HCT116 (cell line): Measurements from ENCODE around the gene METTL17. TPM values are rescaled to one million over a fixed set of nuclear protein-coding genes. Genes with fewer than 3 reads are reported as not detected.

ENCODE experiments used
- ATAC-seq: fragments of 200-7000 bp; cut with Tn5 transposase; 2 replicates; pipeline ENCODE4 v1.9.1; 2020; ENCODE audit warnings: mild to moderate bottlenecking, moderate library complexity
- BruUV-seq: library from RNA; stranded (reverse); fragments of 400-500 nt; replicated peaks from 2 replicates; lab custom pipeline; 2021; lab: Mats Ljungman, UMichigan
- CTCF ChIA-PET: fragments of 300-600 bp; sonication (Branson Sonifier 250); formaldehyde crosslinking; loops from one replicate; lab custom pipeline; 2021; ENCODE audit warnings: antibody characterized with exemption; lab: Charles Lee
- POLR2A ChIA-PET: fragments of 300-600, 350-600 bp; sonication (Branson Sonifier 250); formaldehyde crosslinking; loops from one replicate; lab custom pipeline; 2021; ENCODE audit warnings: antibody characterized with exemption; lab: Charles Lee
- RAD21 ChIA-PET, 2 experiments: fragments of 300-600 bp; sonication (Branson Sonifier 250); formaldehyde crosslinking; loops; one replicate each; lab custom pipeline; 2023; ENCODE audit warnings: low total read pairs in 2 of 2; ENCODE audit not compliant: uncharacterized antibody in 2 of 2, unreplicated experiment in 2 of 2, low non-redundant PET in 1 of 2; lab: Charles Lee
- DNase-seq: peaks from one replicate; pipeline ENCODE4 v3.0.0-alpha.2; 2010; ENCODE audit warnings: low read depth, low spot score
- H2AFZ ChIP-seq: fragments of 200-600 bp; shearing (Covaris generic), sonication (generic); 2 replicates; pipeline ENCODE4 v1.6.1; 2017; ENCODE audit warnings: low read depth, mixed run types, mixed read lengths, antibody characterized with exemption, low read length; ENCODE audit not compliant: poor library complexity, severe bottlenecking
- H3K27ac ChIP-seq: 2 replicates; pipeline ENCODE4 v1.5.1; 2012; ENCODE audit warnings: low read depth, low read length
- H3K27me3 ChIP-seq: fragments of 200-600 bp; sonication (generic); 2 replicates; pipeline ENCODE4 v1.6.1; 2016; ENCODE audit warnings: mixed run types, low read length, mixed read lengths; ENCODE audit not compliant: insufficient read depth
- H3K36me3 ChIP-seq, 2 experiments: fragments of 200-500 bp in 1 of 2; fragments of 200-600 bp in 1 of 2; sonication (Bioruptor generic) in 1 of 2; sonication (generic) in 1 of 2; 2 replicates each; pipeline versions ENCODE4 v1.5.1 to v1.6.1; 2014 to 2016; ENCODE audit warnings: low read length in 2 of 2, inconsistent platforms in 1 of 2, mixed read lengths in 1 of 2, mixed run types in 1 of 2; ENCODE audit not compliant: insufficient read depth in 2 of 2, control insufficient read depth in 1 of 2
- H3K4me1 ChIP-seq, 2 experiments: fragments of 200-600 bp in 1 of 2; sonication (generic) in 1 of 2; 2 replicates each; pipeline versions ENCODE4 v1.5.1 to v1.6.1; 2012 to 2017; ENCODE audit warnings: low read length in 2 of 2, inconsistent platforms in 1 of 2, mild to moderate bottlenecking in 1 of 2, mixed read lengths in 1 of 2, mixed run types in 1 of 2, moderate library complexity in 1 of 2; ENCODE audit not compliant: insufficient read depth in 2 of 2, control insufficient read depth in 1 of 2
- H3K4me2 ChIP-seq: fragments of 200-600 bp; sonication (generic); 2 replicates; pipeline ENCODE4 v1.6.1; 2017; ENCODE audit warnings: mixed run types, low read length, mixed read lengths
- H3K4me3 ChIP-seq, 2 experiments: fragments of 200-600 bp in 1 of 2; sonication (generic) in 1 of 2; replicated peaks in 1 of 2; 2 replicates each; pipeline ENCODE4 v1.5.1; 2011 to 2016; ENCODE audit warnings: low read length in 2 of 2, control low read depth in 1 of 2, low read depth in 1 of 2, mild to moderate bottlenecking in 1 of 2, mixed read lengths in 1 of 2, mixed run types in 1 of 2
- H3K79me2 ChIP-seq: fragments of 200-600 bp; sonication (generic); 2 replicates; pipeline ENCODE4 v1.6.1; 2017; ENCODE audit warnings: mild to moderate bottlenecking, mixed run types, low read length, moderate library complexity, mixed read lengths; ENCODE audit not compliant: insufficient read depth
- H3K9ac ChIP-seq: fragments of 200-600 bp; sonication (generic); 2 replicates; pipeline ENCODE4 v1.6.1; 2016; ENCODE audit warnings: low read length, mixed read lengths
- H3K9me2 ChIP-seq: fragments of 200-600 bp; sonication (generic), shearing (Covaris generic); 2 replicates; pipeline ENCODE4 v1.6.1; 2017; ENCODE audit warnings: mixed run types, mild to moderate bottlenecking, moderate library complexity; ENCODE audit not compliant: insufficient read depth
- H3K9me3 ChIP-seq, 2 experiments: fragments of 200-500 bp in 1 of 2; fragments of 200-600 bp in 1 of 2; sonication (Bioruptor generic) in 1 of 2; sonication (generic) in 1 of 2; 2 replicates each; pipeline ENCODE4 v1.6.1; 2014 to 2017; ENCODE audit warnings: low read length in 2 of 2, mixed read lengths in 2 of 2, inconsistent platforms in 1 of 2, low read depth in 1 of 2, mild to moderate bottlenecking in 1 of 2, mixed run types in 1 of 2, moderate library complexity in 1 of 2; ENCODE audit not compliant: control insufficient read depth in 1 of 2, insufficient read depth in 1 of 2
- H4K20me1 ChIP-seq: fragments of 200-600 bp; sonication (generic), shearing (Covaris generic); 2 replicates; pipeline ENCODE4 v1.6.1; 2017; ENCODE audit warnings: mixed run types, mild to moderate bottlenecking, moderate library complexity; ENCODE audit not compliant: insufficient read depth
- EGR1 ChIP-seq: IDR thresholded peaks from 2 replicates; pipeline ENCODE4 v1.6.1; 2012; ENCODE audit warnings: low read depth
- EZH2 ChIP-seq: fragments of 200-600 bp; sonication (generic); IDR thresholded peaks from 2 replicates; pipeline ENCODE4 v1.6.1; 2017; ENCODE audit warnings: antibody characterized with exemption, mixed run types
- JUND ChIP-seq: IDR thresholded peaks from 2 replicates; pipeline ENCODE4 v1.6.1; 2012
- POLR2A ChIP-seq: IDR thresholded peaks from 2 replicates; pipeline ENCODE4 v1.7.0; 2011; ENCODE audit warnings: borderline replicate concordance; ENCODE audit not compliant: insufficient read depth, insufficient read length; ENCODE audit errors: extremely low read depth
- POLR2AphosphoS5 ChIP-seq: IDR thresholded peaks from 2 replicates; pipeline ENCODE4 v1.6.1; 2011; ENCODE audit warnings: mild to moderate bottlenecking, low read depth, low read length, moderate library complexity
- RAD21 ChIP-seq: IDR thresholded peaks from 2 replicates; pipeline ENCODE4 v1.6.1; 2012; ENCODE audit warnings: low read depth, mild to moderate bottlenecking
- SIN3A ChIP-seq: IDR thresholded peaks from 2 replicates; pipeline ENCODE4 v1.6.1; 2012; ENCODE audit warnings: low read depth
- TCF7L2 ChIP-seq: IDR thresholded peaks from 2 replicates; pipeline ENCODE4 v1.7.0; 2011; ENCODE audit warnings: borderline replicate concordance, inconsistent platforms; ENCODE audit not compliant: insufficient read depth, insufficient read length; ENCODE audit errors: extremely low read depth
- ZFX ChIP-seq: fragments of 450-650 bp; IDR thresholded peaks from 2 replicates; pipeline ENCODE4 v1.6.1; 2017
- ZNF274 ChIP-seq: fragments of 200-500 bp; sonication (Bioruptor generic); IDR thresholded peaks from 2 replicates; pipeline ENCODE4 v1.6.1; 2014; ENCODE audit warnings: mild to moderate bottlenecking, low read depth, low read length, inconsistent platforms
- intact Hi-C: fragments of 100-400 bp; cut with micrococcal nuclease; formaldehyde crosslinking; loops from 2 replicates; pipeline ENCODE4 v1.10.0; 2022
- total RNA-seq: library from RNA; stranded (reverse); gene quantifications from one replicate; pipeline ENCODE4 v1.2.1, GENCODE V29; 2021; ENCODE audit not compliant: unreplicated experiment
- TF ChIP-seq, protein P1 (sequence below), 3 experiments: fragments of 200-600 bp in 1 of 3; sonication (generic) in 1 of 3; IDR thresholded peaks in 2 of 3; conservative IDR thresholded peaks in 1 of 3; 2 replicates each; pipeline ENCODE4 v1.5.1; 2012 to 2017; ENCODE audit warnings: low read depth in 2 of 3, low read length in 2 of 3, antibody characterized with exemption in 1 of 3, borderline replicate concordance in 1 of 3, control low read depth in 1 of 3, mild to moderate bottlenecking in 1 of 3, mixed read lengths in 1 of 3, mixed run types in 1 of 3, moderate library complexity in 1 of 3; ENCODE audit not compliant: insufficient read depth in 1 of 3
- TF ChIP-seq, protein P2 (sequence below): IDR thresholded peaks from 2 replicates; pipeline ENCODE4 v1.6.1; 2012
- TF ChIP-seq, protein P3 (sequence below): IDR thresholded peaks from 2 replicates; pipeline ENCODE4 v1.6.1; 2012
- TF ChIP-seq, protein P4 (sequence below): IDR thresholded peaks from 2 replicates; pipeline ENCODE4 v1.6.1; 2012; ENCODE audit warnings: low read depth
- TF ChIP-seq, protein P5 (sequence below): IDR thresholded peaks from 2 replicates; pipeline ENCODE4 v1.6.1; 2011; ENCODE audit warnings: mild to moderate bottlenecking, low read length, moderate library complexity; ENCODE audit not compliant: insufficient replicate concordance; ENCODE audit errors: extremely low read depth

Gene METTL17
- total RNA-seq, 1 experiment from 2014 or later = 93.5 TPM

DNA sequence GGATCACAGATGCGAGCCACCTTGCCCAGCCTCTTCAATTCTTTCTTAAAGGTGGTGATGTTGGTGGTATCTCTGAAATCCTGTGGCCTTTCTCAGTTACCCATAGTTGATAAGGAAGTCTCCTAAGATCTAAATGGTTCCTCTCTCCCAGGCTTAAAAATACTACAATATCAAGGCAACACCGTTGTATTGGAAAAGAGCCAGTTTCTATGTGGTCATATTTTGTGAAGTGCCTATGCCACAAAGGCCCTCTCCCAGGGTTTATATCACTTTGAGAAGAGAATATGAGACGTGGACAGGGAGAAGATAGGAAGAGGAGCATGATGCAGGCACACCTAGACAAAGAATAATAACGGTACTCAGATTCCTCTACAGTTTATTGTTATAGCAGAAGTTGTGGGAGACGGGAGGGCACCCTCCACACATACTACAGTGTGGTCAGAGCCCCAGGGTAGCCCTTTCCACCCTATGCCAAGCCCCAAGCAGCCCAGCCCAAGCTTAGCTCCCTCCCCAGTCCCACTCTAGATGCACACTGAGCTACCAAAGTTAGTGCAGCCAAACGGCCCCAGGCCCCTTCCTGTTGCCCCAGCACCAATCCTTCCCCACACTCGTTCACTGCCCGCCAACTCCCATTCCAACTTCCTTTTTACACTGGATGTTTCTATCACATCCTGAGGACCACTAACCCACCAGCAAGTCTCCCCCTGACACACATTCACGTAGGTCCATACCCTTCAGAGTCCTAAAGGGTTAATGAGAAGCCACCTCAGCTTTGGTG is 26.8 kb downstream of the METTL17 start:
- ChIA-PET POLR2A (no interaction called here), RAD21 (interaction anchor here in 1 of 2 experiments (3.6 kb wide), 1 partner anchor 23 kb away, joined by 30 read pairs; no protein-coding TSS in a partner anchor), CTCF (interaction anchor here (0.7 to 4.0 kb wide), 6 partner anchors 11 to 108 kb away, joined by 3 to 148 read pairs (median 36); partner anchors contain the start of genes RNASE7 and SLC39A2)
- Histone ChIP-seq H3K4me1 (peaks cover 0 to 4% of the 10 kb centered on the region in 2 experiments; a peak in 1 of 4 replicates), H4K20me1 (no peaks in the 10 kb centered on the region), H3K4me3 (no peak overlapping the region), H3K36me3 (no peaks in the 10 kb centered on the region; a peak in 1 of 4 replicates), H3K27ac (no peak overlapping the region), H3K4me2 (no peak overlapping the region), H3K9me2 (no peaks in the 10 kb centered on the region), H3K79me2 (no peaks in the 10 kb centered on the region), H3K9ac (no peak overlapping the region), H3K27me3 (peaks cover 17% of the 10 kb centered on the region; the same call in 1 of the 2 replicates), H2AFZ (no peak overlapping the region), H3K9me3 (no peaks in the 10 kb centered on the region)
- no TSS peak for BruUV-seq
- TF ChIP-seq, protein P1, sequence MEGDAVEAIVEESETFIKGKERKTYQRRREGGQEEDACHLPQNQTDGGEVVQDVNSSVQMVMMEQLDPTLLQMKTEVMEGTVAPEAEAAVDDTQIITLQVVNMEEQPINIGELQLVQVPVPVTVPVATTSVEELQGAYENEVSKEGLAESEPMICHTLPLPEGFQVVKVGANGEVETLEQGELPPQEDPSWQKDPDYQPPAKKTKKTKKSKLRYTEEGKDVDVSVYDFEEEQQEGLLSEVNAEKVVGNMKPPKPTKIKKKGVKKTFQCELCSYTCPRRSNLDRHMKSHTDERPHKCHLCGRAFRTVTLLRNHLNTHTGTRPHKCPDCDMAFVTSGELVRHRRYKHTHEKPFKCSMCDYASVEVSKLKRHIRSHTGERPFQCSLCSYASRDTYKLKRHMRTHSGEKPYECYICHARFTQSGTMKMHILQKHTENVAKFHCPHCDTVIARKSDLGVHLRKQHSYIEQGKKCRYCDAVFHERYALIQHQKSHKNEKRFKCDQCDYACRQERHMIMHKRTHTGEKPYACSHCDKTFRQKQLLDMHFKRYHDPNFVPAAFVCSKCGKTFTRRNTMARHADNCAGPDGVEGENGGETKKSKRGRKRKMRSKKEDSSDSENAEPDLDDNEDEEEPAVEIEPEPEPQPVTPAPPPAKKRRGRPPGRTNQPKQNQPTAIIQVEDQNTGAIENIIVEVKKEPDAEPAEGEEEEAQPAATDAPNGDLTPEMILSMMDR (IDR thresholded peaks at IDR 0.05 in 2 of 3, conservative IDR thresholded peaks at IDR 0.05 in 1 of 3; ENCODE audit: borderline replicate concordance in 1 of 3, insufficient read depth in 1 of 3, low read depth in 2 of 3, low read length in 2 of 3) = no peak
- no peak for TF ChIP-seq ZFX
- no peak for TF ChIP-seq EZH2
- TF ChIP-seq, protein P2, sequence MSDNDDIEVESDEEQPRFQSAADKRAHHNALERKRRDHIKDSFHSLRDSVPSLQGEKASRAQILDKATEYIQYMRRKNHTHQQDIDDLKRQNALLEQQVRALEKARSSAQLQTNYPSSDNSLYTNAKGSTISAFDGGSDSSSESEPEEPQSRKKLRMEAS = no peak
- no peak for TF ChIP-seq EGR1
- no peak for TF ChIP-seq TCF7L2
- TF ChIP-seq ZNF274 = no peak
- no peak for TF ChIP-seq JUND
- TF ChIP-seq POLR2A = no peak
- no peak for TF ChIP-seq RAD21
- TF ChIP-seq, protein P3, sequence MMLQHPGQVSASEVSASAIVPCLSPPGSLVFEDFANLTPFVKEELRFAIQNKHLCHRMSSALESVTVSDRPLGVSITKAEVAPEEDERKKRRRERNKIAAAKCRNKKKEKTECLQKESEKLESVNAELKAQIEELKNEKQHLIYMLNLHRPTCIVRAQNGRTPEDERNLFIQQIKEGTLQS = no peak
- TF ChIP-seq SIN3A = no peak
- no peak for TF ChIP-seq POLR2AphosphoS5
- TF ChIP-seq, protein P4, sequence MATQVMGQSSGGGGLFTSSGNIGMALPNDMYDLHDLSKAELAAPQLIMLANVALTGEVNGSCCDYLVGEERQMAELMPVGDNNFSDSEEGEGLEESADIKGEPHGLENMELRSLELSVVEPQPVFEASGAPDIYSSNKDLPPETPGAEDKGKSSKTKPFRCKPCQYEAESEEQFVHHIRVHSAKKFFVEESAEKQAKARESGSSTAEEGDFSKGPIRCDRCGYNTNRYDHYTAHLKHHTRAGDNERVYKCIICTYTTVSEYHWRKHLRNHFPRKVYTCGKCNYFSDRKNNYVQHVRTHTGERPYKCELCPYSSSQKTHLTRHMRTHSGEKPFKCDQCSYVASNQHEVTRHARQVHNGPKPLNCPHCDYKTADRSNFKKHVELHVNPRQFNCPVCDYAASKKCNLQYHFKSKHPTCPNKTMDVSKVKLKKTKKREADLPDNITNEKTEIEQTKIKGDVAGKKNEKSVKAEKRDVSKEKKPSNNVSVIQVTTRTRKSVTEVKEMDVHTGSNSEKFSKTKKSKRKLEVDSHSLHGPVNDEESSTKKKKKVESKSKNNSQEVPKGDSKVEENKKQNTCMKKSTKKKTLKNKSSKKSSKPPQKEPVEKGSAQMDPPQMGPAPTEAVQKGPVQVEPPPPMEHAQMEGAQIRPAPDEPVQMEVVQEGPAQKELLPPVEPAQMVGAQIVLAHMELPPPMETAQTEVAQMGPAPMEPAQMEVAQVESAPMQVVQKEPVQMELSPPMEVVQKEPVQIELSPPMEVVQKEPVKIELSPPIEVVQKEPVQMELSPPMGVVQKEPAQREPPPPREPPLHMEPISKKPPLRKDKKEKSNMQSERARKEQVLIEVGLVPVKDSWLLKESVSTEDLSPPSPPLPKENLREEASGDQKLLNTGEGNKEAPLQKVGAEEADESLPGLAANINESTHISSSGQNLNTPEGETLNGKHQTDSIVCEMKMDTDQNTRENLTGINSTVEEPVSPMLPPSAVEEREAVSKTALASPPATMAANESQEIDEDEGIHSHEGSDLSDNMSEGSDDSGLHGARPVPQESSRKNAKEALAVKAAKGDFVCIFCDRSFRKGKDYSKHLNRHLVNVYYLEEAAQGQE = no peak
- TF ChIP-seq, protein P5, sequence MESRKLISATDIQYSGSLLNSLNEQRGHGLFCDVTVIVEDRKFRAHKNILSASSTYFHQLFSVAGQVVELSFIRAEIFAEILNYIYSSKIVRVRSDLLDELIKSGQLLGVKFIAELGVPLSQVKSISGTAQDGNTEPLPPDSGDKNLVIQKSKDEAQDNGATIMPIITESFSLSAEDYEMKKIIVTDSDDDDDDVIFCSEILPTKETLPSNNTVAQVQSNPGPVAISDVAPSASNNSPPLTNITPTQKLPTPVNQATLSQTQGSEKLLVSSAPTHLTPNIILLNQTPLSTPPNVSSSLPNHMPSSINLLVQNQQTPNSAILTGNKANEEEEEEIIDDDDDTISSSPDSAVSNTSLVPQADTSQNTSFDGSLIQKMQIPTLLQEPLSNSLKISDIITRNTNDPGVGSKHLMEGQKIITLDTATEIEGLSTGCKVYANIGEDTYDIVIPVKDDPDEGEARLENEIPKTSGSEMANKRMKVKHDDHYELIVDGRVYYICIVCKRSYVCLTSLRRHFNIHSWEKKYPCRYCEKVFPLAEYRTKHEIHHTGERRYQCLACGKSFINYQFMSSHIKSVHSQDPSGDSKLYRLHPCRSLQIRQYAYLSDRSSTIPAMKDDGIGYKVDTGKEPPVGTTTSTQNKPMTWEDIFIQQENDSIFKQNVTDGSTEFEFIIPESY = no peak
- intact Hi-C loops = loop anchor here (10.0 kb wide), 1 partner anchor 538 kb away; no protein-coding TSS in a partner anchor
- ATAC-seq (no peak), DNase-seq (no peak)
